Measurements from ENCODE around the gene DEF6. TPM values are rescaled to one million over a fixed set of nuclear protein-coding genes. Genes with fewer than 3 reads are reported as not detected.

The DEF6 gene
- total and polyA plus RNA-seq, 2 of the 13 experiments (the other 11 are each of a cell fraction or from before 2014, with no cell fraction given) = 5.2 to 10.0 TPM

GRCh38 chr6:35259194-35259947 is 38.2 kb upstream of the DEF6 start, which contains the start of gene ZNF76 (continued):
- peak; percentile 85; the same call in 1 of the 2 replicates for TF ChIP-seq ZBTB43 (CRISPR knock-in tag; conservative IDR thresholded peaks at IDR 0.05)
- peak; percentile 54; the same call in 1 of the 2 replicates for TF ChIP-seq ZNF609 (CRISPR knock-in tag; IDR thresholded peaks at IDR 0.05; ENCODE audit: borderline replicate concordance)
- TF ChIP-seq SAFB2 (CRISPR knock-in tag; IDR thresholded peaks at IDR 0.05; ENCODE audit: borderline replicate concordance, low read depth) = peak; percentile 74
- TF ChIP-seq NR0B2 (CRISPR knock-in tag; IDR thresholded peaks at IDR 0.05) = no peak
- peak; percentile 86; the same call in 1 of the 2 replicates for TF ChIP-seq DNMT3B (CRISPR knock-in tag; conservative IDR thresholded peaks at IDR 0.05)
- TF ChIP-seq CERS6 (CRISPR knock-in tag; IDR thresholded peaks at IDR 0.05) = no peak
- 0 out of 2 replicates have a peak, but pooled peaks have one; percentile 66 for TF ChIP-seq ELK4 (CRISPR knock-in tag; IDR thresholded peaks at IDR 0.05; ENCODE audit: borderline replicate concordance)
- peak; percentile 70; the same call in 1 of the 2 replicates for TF ChIP-seq ZNF704 (CRISPR knock-in tag; IDR thresholded peaks at IDR 0.05; ENCODE audit: borderline replicate concordance)
- peak; percentile 61; the same call in 1 of the 2 replicates for TF ChIP-seq LBX2 (CRISPR knock-in tag; IDR thresholded peaks at IDR 0.05; ENCODE audit: borderline replicate concordance)
- TF ChIP-seq STAG1 (CRISPR knock-in tag; IDR thresholded peaks at IDR 0.05) = no peak; the same call in 1 of the 2 replicates
- peak; percentile 65 for TF ChIP-seq MIXL1 (CRISPR knock-in tag; IDR thresholded peaks at IDR 0.05)
- peak; percentile 97 for TF ChIP-seq KLF12 (CRISPR knock-in tag; IDR thresholded peaks at IDR 0.05; ENCODE audit: borderline replicate concordance)
- TF ChIP-seq MAX (IDR thresholded peaks at IDR 0.05) = peak; percentile 88
- peak; percentile 20; the same call in 1 of the 2 replicates for TF ChIP-seq HHEX (CRISPR knock-in tag; IDR thresholded peaks at IDR 0.05)
- TF ChIP-seq ZNF674 (CRISPR knock-in tag; IDR thresholded peaks at IDR 0.05; ENCODE audit: low read depth) = peak; percentile 28; the same call in 1 of the 2 replicates
- TF ChIP-seq ZNF746 (CRISPR knock-in tag; IDR thresholded peaks at IDR 0.05) = peak; percentile 89
- 0 out of 2 replicates have a peak, but pooled peaks have one; percentile 28 for TF ChIP-seq ZSCAN12 (CRISPR knock-in tag; IDR thresholded peaks at IDR 0.05)

Data from HepG2 (cell line).